GM21619 (cell line): ENCODE measurements around the gene MAPK1.
"Not testable (repeated sequence)": the region's sequence is repeated elsewhere in the genome, so short reads cannot be mapped to it uniquely, and the experiment has no call there.

Experiments used
- ATAC-seq: cut with Tn5 transposase; IDR thresholded peaks from one replicate; pipeline ENCODE4 v1.9.1; 2021; ENCODE audit not compliant: unreplicated experiment

The MAPK1 gene

DNA sequence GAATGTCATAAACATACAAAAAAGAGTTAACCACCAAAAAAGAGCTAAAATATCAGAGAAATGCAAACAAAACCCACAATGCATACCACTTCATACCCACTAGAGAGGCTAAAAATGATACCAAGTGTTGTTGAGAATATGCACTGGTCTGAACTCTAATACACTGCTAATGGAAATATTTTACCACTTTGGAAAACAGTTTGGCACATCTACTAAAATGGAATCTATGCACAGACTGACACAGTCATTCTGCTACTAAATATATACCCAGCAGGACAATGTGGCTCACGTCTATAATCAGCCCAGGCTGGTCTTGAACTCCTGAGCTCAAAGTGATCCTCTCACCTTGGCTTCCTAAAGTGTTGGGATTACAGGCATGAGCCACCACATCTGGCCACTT is 18.0 kb downstream of the MAPK1 start:
- ATAC-seq, result no peak

- ATAC-seq, result not testable (repeated sequence)
Observed at GRCh38 chr22:21848057-21848456, 19.4 kb downstream of the MAPK1 start.

GRCh38 chr22:21845558-21846453 is 21.6 kb downstream of the MAPK1 start:
- no peak for ATAC-seq

- ATAC-seq, result no peak
Observed at GRCh38 chr22:21842946-21843345, 24.5 kb downstream of the MAPK1 start.

GRCh38 chr22:21841422-21841821 is 26.0 kb downstream of the MAPK1 start:
- ATAC-seq, result no peak

DNA sequence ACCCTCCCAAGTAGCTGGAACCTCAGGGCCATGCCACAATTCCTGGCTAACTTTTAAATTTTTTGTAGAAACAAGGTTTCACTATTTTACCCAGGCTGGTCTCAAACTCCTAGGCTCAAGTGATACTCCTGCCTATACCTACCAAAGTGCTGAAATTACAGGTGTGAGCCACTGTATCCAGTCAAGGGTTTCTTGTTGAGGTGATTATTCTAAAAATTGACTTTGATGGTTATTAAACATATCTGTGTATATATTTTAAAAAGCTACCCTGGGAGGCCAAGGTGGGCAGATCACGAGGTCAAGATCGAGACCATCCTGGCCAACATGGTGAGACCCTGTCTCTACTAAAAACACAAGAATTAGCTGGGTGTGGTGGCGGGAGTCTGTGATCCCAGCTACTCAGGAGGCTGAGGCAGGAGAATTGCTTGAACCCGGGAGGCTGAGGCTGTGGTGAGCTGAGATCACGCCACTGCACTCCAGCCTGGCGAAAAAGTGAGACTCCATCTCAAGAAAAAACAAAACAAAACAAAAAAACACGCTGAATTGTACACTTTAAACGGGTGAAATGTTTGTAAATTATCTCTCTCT is 27.1 kb downstream of the MAPK1 start:
- ATAC-seq, result no peak

- no peak for ATAC-seq
Observed at GRCh38 chr22:21839765-21840140, 27.7 kb downstream of the MAPK1 start.

DNA sequence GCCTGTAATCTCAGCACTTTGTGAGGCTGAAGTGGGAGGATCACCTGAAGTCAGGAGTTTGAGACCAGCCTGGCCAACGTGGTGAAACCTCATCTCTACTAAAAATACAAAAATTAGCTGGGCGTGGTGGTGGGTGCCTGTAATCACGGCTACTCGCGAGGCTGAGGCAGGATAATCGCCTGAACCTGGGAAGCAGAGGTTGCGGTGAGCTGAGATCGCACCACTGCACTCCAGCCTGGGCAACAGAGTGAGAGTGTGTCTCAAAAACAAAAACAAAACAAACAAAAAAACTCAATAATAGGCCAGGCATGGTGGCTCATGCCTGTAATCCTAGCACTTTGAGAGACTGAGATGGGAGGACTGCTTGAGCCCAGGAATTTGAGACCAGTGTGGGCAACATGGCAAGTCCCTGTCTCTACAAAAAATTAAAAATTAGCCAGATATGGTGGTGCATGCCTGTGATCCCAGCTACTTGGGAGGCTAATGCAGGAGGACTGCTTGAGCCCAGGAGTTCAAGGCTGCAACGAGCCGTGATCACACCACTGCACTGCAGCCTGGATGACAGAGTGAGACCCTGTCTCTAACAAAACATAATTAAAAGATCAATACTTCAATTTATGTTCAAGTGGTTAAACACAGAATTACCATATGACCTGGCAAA is 28.2 kb downstream of the MAPK1 start:
- not testable (repeated sequence) for ATAC-seq

DNA sequence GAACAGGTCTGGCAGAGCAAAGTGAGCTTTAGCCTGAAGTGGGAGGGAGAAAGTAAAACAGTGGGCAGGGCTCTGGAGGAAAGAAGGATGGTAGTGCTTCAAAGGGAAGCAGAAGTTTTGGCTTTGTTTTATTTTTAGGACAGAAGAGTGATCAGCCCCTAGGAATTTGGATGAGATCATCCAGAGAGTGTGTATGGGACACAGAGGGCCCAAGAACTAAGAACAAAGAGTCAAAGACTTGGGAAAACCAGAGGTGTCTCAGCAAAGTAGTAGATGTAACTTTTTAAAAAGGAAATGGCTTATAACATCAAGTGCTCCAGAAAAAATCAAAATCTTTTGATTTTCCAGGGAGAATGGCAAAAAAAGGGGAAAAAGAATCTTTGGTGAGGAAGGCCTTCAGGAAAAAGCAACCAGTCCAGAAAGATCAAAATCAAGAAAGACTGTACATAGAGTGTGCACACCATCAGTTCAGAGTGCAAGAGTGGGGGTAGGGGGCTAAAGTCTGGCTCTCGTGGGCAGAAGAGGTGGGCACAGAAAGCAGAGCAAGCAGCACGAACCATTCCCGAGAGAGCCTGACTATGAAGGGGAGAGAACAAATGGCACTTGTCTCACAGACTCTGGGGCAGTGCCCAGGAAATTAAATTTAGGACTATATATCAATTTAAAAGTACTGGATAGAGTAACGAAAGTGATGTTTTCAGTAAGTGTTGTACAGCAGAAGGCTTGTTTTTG is 30.0 kb downstream of the MAPK1 start:
- no peak for ATAC-seq

GRCh38 chr22:21836486-21836885 is 31.0 kb downstream of the MAPK1 start:
- not testable (repeated sequence) for ATAC-seq

- ATAC-seq, result no peak
Observed at GRCh38 chr22:21835378-21835777, 32.1 kb downstream of the MAPK1 start.

DNA sequence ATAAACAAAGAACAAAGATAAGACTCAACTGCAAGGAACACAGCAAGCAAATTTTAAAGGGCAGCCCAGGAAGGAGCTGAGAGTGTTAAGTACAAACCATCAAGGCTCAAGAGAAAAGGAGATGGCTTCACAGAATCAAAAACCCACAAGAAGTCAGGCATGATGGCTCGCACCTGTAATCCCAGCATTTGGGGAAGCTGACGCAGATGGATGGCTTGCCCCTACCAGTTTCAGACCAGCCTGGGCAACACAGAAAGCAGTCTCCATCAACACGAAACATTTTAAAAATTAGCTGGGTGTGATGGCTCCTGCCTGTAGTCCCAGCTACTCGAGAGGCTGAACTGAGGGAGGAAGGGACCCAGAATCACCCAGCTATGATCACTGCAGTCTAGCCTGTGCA is 32.6 kb downstream of the MAPK1 start:
- no peak for ATAC-seq

- ATAC-seq, result no peak
Observed at GRCh38 chr22:21832291-21833290, 34.9 kb downstream of the MAPK1 start.

GRCh38 chr22:21829523-21829922 is 37.9 kb downstream of the MAPK1 start:
- ATAC-seq, result no peak

- ATAC-seq, result no peak
Observed at GRCh38 chr22:21828268-21828638, 39.2 kb downstream of the MAPK1 start.

- ATAC-seq, result no peak
Observed at GRCh38 chr22:21827628-21828267, 39.7 kb downstream of the MAPK1 start.

DNA sequence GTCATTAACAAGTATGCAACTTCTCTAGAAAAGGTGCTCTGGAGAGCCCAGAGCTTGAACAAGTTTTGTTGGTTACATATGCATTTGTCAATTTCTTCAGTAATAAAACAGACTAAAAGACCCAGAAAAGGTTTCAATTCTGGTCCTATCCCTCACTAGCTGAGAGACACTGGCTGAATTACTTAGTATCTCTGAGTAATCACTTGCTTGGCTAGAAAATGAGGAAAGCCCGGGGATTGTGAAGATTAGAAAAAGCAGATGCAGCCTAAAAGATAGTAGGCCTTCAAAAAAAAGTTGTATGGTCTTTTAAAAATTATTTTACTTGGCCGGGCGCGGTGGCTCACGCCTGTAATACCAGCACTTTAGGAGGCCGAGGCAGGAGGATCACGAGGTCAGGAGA is 41.2 kb downstream of the MAPK1 start:
- ATAC-seq, result no peak

GRCh38 chr22:21824962-21825361 is 42.5 kb downstream of the MAPK1 start:
- not testable (repeated sequence) for ATAC-seq

DNA sequence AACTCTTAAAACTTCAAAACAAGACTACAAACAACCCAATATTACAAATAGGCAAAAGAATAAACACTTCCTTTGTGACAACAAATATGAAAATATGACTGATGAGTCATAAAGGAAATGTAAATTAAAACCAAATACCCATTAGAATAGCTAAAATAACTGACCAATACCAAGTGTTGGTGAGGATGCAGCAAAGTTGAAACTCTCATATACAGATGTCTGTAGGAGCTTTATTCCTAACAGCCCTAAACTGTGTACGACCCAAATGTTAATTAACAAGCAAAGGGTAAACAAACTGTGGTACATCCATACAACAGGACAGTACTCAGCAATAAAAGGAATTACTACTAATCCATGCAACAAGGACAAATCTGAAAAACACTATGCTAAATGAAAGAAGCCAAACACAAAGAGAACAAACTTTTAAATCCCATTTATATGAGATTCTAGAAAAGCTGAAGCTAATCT is 43.0 kb downstream of the MAPK1 start:
- no peak for ATAC-seq
